ENCODE measurements around the gene DDX5.

Gene DDX5

DNA sequence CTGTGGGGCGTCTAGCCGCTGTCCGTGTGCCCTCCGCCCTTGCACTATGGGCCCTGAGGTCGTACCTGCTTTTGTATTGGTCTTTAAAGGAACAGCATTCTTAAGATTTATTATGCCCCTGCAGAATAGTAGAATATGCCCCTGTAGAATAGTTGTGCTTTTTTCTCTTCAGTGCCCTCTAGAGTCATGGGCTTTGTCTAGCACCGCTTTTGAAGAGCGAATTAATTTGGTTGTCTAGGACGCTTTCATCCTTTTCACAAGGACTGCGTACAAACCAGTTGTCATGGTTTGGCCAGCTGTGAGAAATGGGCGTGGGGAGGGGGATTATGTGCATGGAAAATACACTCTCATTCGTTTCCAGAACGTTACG lies 1.3 kb upstream of the DDX5 start:
- peaks cover 62% of the 10 kb centered on the region for H3K36me3 Mint-ChIP-seq (ENCODE audit: low read depth)
- TF ChIP-seq, protein P1, sequence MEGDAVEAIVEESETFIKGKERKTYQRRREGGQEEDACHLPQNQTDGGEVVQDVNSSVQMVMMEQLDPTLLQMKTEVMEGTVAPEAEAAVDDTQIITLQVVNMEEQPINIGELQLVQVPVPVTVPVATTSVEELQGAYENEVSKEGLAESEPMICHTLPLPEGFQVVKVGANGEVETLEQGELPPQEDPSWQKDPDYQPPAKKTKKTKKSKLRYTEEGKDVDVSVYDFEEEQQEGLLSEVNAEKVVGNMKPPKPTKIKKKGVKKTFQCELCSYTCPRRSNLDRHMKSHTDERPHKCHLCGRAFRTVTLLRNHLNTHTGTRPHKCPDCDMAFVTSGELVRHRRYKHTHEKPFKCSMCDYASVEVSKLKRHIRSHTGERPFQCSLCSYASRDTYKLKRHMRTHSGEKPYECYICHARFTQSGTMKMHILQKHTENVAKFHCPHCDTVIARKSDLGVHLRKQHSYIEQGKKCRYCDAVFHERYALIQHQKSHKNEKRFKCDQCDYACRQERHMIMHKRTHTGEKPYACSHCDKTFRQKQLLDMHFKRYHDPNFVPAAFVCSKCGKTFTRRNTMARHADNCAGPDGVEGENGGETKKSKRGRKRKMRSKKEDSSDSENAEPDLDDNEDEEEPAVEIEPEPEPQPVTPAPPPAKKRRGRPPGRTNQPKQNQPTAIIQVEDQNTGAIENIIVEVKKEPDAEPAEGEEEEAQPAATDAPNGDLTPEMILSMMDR (IDR thresholded peaks at IDR 0.05) = peak; percentile 19

DNA sequence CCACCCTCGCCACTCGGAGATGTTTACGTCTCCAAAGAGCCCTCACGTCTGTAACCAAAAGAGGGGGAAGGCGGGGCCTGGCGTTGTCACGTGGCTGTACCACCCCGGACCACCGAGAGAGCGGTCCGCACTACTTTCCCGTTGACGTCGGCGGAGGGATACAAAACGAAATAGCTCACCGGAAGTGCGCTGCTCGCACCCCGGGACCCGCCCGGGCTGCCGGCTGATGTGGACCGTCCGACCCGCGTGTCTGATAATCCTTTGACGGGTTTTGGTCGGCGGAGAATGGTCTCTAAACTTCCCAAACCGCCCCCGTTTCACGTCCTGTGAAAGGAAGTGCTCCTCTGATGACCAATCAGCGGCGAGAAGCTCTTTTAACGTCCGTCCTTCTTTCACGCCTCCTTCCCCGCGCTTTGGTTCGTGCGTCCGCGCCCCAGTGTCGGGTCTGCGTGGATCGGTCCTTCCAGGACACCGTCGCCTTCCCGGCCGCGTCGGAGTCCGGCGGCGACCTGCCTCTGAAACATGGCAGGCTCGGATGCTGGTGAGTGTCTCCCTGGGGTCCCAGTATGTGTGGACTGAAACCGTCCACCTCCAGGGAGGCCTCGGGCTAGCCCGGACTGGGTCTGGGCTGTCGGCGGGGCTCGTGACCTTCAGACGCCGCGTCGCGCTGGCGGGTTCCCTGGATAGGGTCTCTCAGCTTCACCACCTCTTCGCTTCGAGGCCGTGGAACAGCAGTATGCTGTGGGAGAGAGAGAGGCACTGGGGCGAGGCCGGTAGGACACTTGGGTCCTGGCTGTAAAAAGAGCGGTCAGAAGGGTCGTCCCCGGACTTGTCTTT lies 705 bp upstream of the DDX5 start, which contains the start of gene CEP95:
CEP95 (plus strand) TSS at position 402 of the 837 bp plus-strand sequence; CDS start at position 523, 121 bp downstream.
- peak within 1 kb of the TSS; percentile 100 for H3K27ac Mint-ChIP-seq
- DNase-seq = peak; percentile 93
- TF ChIP-seq, protein P1 (IDR thresholded peaks at IDR 0.05) = no peak
- H3K4me3 Mint-ChIP-seq = peak within 1 kb of the TSS; percentile 100
- peaks cover 65% of the 10 kb centered on the region for H3K36me3 Mint-ChIP-seq (ENCODE audit: low read depth)
- no peaks in the 10 kb centered on the region for H3K9me3 Mint-ChIP-seq
- H3K4me1 Mint-ChIP-seq = peaks cover 62% of the 10 kb centered on the region
- peaks cover 7% of the 10 kb centered on the region for H3K27me3 Mint-ChIP-seq (ENCODE audit: low read depth, poor library complexity)

More for the DNA sequence above, 1.3 kb upstream of the DDX5 start:
- peak overlapping the region; percentile 100 for H3K4me3 Mint-ChIP-seq
- no peaks in the 10 kb centered on the region for H3K9me3 Mint-ChIP-seq
- peaks cover 7% of the 10 kb centered on the region for H3K27me3 Mint-ChIP-seq (ENCODE audit: low read depth, poor library complexity)
- DNase-seq = peak; percentile 30
- peaks cover 55% of the 10 kb centered on the region for H3K4me1 Mint-ChIP-seq
- peak overlapping the region; percentile 100 for H3K27ac Mint-ChIP-seq

DNA sequence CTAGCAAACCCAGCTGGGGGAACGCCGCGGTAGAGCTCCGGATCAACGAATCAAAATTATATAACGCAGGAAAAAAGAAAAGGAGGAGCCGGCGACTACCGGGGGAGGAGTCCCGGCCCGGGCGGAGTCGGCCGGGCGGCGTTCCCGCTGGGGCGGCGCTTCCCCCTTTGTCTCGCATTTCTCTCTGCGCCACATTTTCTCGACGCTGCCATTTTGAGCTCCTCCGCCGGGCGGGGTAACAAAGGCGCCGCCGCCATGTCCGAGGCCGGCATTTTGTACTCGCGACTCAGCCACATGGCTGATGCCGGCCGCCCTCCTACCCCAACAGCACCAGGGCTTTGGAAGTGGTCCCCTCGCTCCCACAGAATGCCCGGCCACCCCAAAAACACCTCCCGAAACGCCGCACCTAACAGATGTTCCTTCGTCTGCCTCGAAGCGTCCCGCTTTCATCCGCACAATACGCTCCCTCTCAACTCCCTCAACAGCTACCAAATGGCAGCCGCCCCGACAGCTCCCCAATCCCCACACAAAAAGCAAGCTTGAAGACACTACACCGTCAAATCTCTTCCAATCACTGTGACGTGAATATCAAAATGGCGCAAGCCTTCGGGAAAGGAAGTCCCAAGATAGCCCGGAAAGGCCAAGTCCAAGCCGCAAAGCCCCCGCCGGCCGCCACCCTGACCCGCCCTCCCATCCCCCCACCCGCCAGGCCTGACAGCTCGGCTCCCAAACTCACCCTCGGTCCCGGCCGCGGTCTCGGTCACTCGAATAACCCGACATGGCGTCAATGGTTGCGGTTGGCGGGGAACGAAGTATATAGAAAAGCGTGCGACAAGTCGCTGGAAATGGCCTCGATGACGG lies 519 bp downstream of the DDX5 start:
- no peaks in the 10 kb centered on the region for H3K9me3 Mint-ChIP-seq
- TF ChIP-seq, protein P1 (IDR thresholded peaks at IDR 0.05) = no peak
- H3K4me3 Mint-ChIP-seq = peak overlapping the region; percentile 100
- peaks cover 68% of the 10 kb centered on the region for H3K4me1 Mint-ChIP-seq
- H3K27ac Mint-ChIP-seq = peak overlapping the region; percentile 100
- DNase-seq = peak; percentile 79
- H3K27me3 Mint-ChIP-seq (ENCODE audit: low read depth, poor library complexity) = peaks cover 7% of the 10 kb centered on the region
- peaks cover 67% of the 10 kb centered on the region for H3K36me3 Mint-ChIP-seq (ENCODE audit: low read depth)

DNA sequence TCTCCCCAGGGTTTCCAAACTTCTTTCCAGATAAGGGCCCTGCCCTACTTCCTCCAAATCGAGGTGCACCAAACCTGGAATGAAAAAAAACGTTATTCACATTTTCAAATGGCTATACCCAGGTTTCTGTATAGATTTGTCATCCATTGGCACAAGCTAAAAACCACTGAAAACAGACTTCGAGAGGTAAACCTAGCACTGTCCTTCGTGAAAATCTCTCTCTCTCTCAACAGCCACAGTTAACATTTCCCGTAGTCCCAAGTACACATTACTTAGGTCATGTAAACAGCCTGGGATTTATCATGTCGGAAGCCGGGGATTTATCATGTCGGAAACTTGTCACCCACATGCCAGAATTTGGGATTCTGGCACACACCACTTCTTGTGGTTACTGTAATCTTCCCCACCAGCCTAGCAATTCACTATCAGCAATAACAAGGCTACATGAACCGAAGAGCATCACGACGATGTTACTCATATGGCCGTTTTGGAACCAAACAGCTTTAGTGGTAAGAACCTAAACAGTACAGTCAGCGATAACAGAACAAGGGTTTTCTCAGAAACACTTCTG lies 1.2 kb downstream of the DDX5 start:
- Mint-ChIP-seq H3K9me3 (no peaks in the 10 kb centered on the region), H3K27ac (peak overlapping the region; percentile 100), H3K4me1 (peaks cover 70% of the 10 kb centered on the region), H3K36me3 (ENCODE audit: low read depth) (peaks cover 68% of the 10 kb centered on the region), H3K27me3 (ENCODE audit: low read depth, poor library complexity) (peaks cover 7% of the 10 kb centered on the region), H3K4me3 (peak overlapping the region; percentile 100)
- TF ChIP-seq, protein P1 (IDR thresholded peaks at IDR 0.05) = no peak
- DNase-seq = no peak

DNA sequence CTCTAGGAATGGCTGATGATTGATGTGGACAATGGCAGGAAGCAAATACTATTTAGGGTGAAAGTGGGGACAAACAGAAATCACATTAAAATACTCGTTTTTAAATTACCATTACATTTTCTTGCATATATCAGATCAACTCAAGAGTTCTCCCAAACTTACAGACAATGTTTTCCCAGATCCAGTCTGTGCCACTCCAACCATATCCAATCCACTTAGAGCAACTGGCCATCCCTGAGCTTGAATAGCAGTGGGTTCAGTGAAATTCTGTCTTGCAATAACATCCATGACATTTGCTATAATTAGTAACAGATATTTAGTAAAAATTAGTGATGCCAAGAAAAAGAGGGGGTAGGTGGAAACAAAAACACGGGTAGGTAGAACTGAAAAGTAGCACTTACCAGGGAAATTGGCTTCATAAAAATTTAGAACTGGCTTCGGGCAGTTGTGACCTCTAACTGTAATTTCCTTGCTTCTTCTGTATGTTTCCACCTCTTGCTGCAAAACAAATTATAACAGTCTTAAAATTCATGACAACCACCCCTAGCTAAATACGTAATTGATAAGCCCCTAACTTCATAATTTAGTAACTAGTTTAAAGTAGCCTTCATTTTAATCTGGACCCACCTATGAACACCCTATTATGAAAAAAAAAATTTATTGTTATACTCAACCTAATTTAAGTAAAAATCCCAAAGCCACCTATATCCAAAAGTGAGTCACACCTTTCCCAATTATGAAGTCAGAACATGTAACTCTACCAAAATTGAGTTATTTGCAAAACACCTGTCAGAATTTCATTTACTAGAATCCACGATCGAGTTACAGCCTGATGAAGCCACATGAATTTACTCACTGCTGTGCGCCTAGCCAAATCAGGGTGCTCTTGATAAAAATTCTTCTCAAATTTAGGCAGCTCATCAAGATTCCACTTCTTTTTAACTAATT lies 2.0 kb downstream of the DDX5 start:
- peaks cover 69% of the 10 kb centered on the region for H3K36me3 Mint-ChIP-seq (ENCODE audit: low read depth)
- H3K4me3 Mint-ChIP-seq = peak overlapping the region; percentile 100
- H3K27ac Mint-ChIP-seq = peak overlapping the region; percentile 100
- peaks cover 7% of the 10 kb centered on the region for H3K27me3 Mint-ChIP-seq (ENCODE audit: low read depth, poor library complexity)
- H3K4me1 Mint-ChIP-seq = peaks cover 70% of the 10 kb centered on the region
- TF ChIP-seq, protein P1 (IDR thresholded peaks at IDR 0.05) = no peak
- DNase-seq = no peak
- no peaks in the 10 kb centered on the region for H3K9me3 Mint-ChIP-seq

Data from nephron progenitor cell (in vitro differentiated cells).